Stimulated activated CD4-positive, alpha-beta T cell treated with anti-CD3 and anti-CD28 coated beads, TNF-alpha, amount 100 ng/mL, for 1 hour (primary cell): ENCODE results near the gene ZFP14.

ENCODE experiments used
- DNase-seq, 3 donors: peaks; one replicate each; pipeline ENCODE4 v3.0.0-alpha.2; 2020; ENCODE audit warnings: low read depth in 3 of 3, low spot score in 1 of 3

ZFP14 gene

DNA sequence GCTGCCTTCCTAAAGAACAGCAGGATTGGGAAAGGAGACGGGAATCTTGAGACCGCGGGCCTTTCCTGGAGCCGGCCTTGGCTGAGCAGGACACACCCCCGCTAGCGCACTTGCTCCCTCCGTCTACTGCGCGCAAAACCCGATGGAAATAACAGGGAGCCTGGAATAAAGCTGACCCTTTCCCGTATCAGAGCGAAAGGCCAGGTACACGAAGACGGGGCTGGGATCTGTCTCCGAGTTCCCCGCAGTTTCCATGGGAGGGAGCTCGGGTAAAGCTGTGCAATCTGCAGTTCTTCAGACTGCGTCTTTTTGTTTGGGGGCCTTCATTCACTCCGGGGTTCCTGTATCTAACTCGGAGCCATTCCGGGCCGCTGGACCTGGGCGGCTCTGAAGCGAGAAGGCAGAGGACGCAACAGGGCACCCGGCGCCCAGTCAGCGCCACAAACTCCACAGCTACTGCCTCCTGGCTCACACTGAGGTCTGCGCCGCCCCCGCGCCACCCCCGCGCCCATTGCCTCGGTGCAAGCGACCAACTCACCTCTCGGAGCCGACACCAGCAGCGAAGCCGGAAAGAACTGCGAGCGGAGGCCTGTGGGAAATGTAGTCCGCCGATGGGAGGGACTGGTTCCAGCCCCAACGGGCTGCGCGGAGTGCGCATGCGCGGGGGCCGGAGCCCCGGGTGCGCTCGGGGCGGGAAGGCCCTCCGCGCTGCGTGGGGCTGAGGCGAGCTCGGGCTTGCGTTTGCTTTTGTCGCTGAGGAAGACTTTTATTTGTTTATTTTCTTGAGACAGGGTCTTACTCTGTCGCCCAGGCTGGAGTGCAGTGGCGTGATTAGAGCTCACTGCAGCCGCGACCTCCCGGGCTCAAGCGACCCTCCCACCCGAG is at the start of gene ZFP14:
ZFP14 (minus strand) TSS at position 577 of the 885 bp plus-strand sequence. CDS start 11,309 bp downstream, outside the sequence.
- peak; percentile 88 to 90 (median 89) for DNase-seq

GRCh38 chr19:36423925-36424324 is 44.9 kb upstream of the ZFP14 start:
- DNase-seq = no peak

DNA sequence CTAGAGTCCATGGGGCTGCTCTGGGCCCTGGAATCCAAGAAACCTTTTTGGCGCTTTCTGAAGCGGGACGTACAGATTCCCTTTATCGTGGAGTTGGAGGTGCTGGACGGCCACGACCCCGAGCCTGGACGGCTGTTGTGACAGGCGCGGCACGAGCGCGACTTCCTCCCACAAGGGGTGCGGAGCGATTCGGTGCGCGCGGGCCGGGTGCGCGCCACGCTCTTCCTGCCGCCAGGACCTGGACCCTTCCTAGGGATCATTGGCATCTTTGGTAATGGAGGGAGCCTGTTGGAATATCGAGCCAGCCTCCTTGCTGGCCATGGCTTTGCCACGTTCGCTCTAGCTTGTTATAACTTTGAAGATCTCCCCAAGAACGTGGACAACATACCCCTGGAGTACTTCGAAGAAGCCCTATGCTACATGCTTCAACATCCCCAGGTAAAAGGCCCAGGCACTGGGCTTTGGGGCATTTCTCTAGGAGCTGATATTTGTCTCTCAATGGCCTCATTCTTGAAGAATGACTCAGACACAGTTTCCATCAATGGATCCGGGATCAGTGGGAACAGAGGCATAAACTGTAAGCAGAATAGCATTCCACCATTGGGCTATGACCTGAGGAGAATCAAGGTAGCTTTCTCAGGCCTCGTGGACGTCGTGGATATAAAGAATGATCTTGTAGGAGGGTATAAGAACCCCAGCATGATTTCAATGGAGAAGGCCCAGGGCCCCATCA is 42.9 kb upstream of the ZFP14 start:
- no peak for DNase-seq

DNA sequence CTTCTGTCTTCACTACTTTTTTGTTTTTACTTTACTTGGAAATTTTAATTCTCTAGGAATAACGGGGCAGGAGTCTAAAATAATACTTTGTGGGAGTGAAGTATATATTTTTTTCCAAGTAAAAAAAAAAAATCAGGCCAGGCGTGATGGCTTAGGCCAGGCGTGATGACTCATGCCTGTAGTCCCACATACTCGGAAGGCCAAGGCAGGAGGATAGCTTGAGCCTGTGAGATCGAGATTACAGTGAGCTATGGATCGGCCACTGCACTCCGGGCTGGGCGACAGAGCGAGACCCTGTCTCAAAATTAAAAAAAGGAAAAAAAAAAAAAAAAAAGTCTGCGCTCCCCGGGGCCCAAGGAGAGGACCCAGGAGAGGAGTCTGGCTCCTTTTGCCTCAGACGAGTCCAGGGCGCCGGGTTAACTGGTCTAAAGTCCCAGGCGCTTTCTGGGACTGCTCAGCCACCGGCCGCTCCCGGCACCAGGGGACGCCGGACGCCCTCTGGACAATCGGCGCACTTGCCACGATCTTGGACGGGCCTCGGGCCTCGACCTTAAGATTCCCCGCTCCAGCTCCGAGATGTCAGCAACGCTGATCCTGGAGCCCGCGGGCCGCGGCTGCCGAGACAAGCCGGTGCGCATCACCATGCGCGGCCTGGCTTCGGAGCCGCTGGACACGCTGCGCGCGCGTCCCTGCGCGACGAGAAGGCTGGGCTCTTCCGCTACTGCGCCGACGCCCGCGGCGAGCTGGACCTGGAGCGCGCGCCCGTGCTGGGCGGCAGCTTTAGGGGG is 42.2 kb upstream of the ZFP14 start:
- DNase-seq = no peak

DNA sequence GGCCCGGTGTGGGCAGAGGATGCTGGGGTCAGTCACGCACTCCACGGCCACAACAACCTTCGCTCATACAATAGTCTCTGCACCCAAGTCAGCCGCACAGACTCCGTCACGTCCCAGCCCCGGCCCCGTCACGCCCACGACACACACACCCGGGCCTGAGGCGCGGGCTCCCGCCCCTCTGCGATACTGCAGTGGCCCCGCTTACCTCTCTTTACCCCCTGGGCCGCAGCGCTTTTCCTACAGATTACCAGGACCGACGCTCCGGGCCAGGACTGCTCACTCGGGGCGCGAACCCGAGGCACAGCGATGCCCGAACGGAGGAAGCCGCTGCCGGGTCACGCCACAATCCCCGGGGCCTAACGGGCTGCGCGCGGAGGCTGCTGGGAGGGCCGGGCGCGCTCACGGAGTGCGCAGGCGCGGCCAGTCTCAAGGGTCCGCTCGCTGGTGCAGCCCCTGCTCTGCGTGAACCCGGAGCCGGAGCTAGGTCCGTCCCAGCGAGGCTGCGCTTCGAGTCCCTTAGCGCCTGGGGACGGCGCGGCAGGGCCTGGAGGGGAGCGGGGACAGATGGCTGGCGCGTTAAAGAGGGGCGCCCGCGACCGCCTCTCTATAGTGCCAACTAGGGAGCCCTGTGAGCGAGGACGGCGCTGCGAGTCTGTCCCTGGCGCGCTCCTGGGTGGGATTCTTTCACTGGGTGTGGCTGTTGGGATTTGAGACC is 39.4 kb upstream of the ZFP14 start, which contains the start of gene ZFP82:
ZFP82 (minus strand) TSS at position 358 of the 715 bp plus-strand sequence. CDS start 8,855 bp downstream, outside the sequence.
- peak; percentile 23 to 67 (median 51) for DNase-seq

- DNase-seq = no peak
Measured at GRCh38 chr19:36417752-36418286, 38.8 kb upstream of the ZFP14 start.

DNA sequence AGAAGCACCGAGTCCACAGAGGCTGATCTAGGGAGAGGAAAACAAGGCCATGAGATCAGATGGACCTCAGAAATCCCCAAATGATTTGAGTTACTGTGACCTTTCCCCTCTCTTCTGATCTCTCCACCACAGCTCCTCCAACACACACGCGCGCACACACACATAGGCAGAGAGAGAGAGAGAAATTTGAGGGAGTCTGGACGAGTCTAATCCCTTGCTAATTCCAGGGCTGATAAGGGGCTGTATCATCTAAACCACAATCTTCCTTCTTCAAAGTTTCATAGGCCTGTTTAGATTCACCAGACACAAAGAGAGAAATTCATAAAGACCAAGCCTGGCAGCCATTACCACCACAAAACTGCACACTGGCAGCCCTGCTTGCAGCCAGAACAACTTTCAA is 30.8 kb upstream of the ZFP14 start:
- DNase-seq = no peak

DNA sequence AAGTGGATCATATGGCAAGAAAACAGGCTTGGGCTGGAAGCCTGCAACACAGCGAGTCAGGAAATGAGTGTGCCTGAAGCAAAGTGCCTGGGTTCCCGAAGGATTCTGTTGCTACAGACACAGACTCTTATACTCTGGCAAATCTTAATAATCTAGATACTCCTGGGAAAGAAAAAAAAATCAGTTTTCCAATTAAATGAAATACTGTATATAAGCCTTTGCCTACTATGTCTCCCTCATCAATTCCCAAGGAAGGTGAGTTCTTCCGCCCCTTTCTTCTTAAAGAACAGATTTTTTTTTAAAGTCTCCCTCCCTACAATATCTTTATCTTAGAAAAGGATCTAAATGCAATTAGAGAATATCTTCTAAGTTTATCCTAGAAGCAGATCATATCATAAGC is 29.1 kb upstream of the ZFP14 start:
- DNase-seq = no peak

DNA sequence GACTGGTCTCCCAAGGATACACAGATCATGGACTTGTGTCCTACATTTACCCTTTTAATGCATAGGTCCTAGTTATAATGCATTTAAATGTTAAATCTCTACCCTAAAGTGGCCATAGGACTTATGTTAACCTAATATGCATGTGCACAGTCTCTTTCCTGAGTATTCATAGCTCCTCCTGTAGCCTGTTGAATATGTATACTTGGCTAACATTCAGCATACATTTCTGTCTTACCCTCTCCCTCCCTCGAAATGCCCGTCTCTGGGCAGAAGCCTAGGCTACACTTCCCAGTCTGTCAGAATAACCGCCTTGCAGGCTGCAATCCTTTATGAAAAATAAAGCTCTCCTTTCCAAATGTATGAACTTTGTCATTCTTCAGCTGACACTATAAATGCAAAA is 25.5 kb upstream of the ZFP14 start:
- DNase-seq = no peak

GRCh38 chr19:36401475-36401874 is 22.5 kb upstream of the ZFP14 start:
- DNase-seq = no peak

- DNase-seq = no peak
Measured at GRCh38 chr19:36398571-36398970, 19.6 kb upstream of the ZFP14 start.

GRCh38 chr19:36392916-36393673 is 14.1 kb upstream of the ZFP14 start:
- DNase-seq = no peak

DNA sequence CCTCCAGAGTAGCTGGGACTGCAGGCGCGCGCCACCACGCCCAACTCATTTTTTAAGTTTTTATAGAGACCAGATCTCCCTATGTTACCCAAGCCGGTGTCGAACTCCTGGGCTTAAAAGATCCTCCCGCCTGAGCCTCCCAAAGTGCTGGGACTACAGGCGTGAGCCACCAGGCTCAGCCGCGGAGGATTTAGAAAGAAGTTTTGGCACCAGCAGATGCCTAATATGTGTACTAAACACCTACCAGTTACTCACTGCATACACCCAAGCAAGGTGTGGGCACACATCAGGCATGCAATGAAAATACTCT is 464 bp upstream of the ZFP14 start:
- no peak for DNase-seq

DNA sequence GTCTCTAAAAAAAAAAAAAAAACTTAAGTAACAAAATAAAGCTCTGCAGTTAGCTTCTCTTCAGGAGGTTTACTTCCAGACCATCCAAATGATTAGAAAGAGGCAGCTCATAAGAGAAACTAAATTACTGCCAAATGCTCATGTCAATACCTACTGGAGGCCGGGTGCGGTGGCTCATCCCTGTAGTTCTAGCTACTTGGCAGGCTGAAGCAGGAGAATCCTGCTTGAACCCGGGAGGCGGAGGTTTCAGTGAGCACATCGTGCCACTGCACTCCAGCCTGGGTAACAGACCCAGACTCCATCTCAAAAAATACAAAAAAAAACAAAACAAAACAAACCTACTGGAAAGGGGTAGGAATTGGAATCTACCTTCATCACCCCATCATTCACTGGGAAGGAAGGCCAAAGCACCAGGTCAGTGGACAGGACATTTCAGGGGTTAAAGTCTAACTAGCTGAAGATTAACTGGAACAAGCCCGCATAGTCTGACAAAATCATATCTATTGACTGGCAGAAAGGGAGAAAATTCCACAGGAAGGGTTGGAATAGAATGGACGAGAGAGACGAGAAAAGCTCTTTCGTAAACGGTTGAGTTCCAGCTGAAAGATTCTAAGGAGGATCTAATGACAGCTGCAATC is 1.3 kb downstream of the ZFP14 start:
- DNase-seq = no peak

DNA sequence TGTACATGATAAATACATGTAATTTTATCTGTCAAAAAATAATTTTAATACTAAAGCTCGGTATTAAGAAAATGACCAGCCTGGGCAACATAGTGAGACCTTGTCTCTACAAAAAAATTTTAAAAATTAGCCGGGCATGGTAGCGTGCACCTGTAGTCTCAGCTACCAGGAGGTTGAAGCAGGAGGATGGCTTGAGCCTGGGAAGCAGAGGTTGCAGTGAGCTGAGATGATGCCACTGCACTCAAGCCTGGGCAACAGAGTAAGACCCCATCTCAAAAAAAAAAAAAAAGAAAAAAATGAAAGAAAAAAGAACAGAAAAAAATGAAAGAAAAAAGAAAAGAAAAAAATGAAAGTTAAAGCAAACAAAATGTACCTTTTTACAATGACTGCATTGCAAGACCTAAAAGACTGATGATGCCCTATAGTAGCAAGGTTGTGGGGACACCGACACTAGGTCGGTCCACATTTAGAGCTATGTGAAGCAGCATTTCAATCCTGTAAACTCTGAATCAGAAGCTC is 5.3 kb downstream of the ZFP14 start:
- DNase-seq = no peak

- DNase-seq = no peak
Measured at GRCh38 chr19:36371886-36372285, 7.1 kb downstream of the ZFP14 start.

DNA sequence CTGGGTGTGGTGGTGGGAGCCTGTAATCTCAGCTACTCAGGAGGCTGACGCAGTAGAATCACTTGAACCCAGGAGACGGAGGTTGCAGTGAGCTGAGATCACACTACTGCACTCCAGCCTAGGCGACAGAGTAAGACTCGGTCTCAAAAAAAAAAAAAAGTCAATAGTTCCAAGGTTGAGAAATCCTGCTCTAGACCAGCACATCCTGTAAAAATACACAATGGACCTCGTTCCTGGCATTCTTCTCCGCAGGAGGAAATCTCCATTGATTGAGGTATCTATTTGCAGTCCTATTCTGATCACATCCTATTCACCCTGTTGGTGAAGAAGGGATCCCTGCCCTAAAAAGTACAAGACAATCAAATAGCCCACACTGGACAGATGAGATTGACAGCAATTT is 15.2 kb downstream of the ZFP14 start:
- no peak for DNase-seq

GRCh38 chr19:36340786-36341372 is 38.1 kb downstream of the ZFP14 start:
- no peak for DNase-seq
